ENCODE results near the gene KISS1.

- TF ChIP-seq, protein P1, sequence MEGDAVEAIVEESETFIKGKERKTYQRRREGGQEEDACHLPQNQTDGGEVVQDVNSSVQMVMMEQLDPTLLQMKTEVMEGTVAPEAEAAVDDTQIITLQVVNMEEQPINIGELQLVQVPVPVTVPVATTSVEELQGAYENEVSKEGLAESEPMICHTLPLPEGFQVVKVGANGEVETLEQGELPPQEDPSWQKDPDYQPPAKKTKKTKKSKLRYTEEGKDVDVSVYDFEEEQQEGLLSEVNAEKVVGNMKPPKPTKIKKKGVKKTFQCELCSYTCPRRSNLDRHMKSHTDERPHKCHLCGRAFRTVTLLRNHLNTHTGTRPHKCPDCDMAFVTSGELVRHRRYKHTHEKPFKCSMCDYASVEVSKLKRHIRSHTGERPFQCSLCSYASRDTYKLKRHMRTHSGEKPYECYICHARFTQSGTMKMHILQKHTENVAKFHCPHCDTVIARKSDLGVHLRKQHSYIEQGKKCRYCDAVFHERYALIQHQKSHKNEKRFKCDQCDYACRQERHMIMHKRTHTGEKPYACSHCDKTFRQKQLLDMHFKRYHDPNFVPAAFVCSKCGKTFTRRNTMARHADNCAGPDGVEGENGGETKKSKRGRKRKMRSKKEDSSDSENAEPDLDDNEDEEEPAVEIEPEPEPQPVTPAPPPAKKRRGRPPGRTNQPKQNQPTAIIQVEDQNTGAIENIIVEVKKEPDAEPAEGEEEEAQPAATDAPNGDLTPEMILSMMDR (conservative IDR thresholded peaks at IDR 0.05; ENCODE audit: low read depth, low read length) = no peak
- TF ChIP-seq POLR2A (IDR thresholded peaks at IDR 0.05; ENCODE audit: low read depth, low read length) (no peak), RAD21 (IDR thresholded peaks at IDR 0.05; ENCODE audit: low read length) (no peak), CHD1 (IDR thresholded peaks at IDR 0.05; ENCODE audit: low read depth, low read length) (no peak), RFX5 (IDR thresholded peaks at IDR 0.05; ENCODE audit: low read depth, low read length) (no peak), NFE2L2 (IDR thresholded peaks at IDR 0.05; ENCODE audit: low read depth, low read length) (no peak), USF2 (IDR thresholded peaks at IDR 0.05; ENCODE audit: low read depth, low read length) (no peak), SMC3 (IDR thresholded peaks at IDR 0.05; ENCODE audit: low read depth, low read length) (no peak), MAFK (IDR thresholded peaks at IDR 0.05; ENCODE audit: low read depth, low read length) (no peak), BHLHE40 (IDR thresholded peaks at IDR 0.05; ENCODE audit: low read depth, low read length) (no peak), CEBPB (IDR thresholded peaks at IDR 0.05; ENCODE audit: low read depth, low read length) (no peak), RCOR1 (IDR thresholded peaks at IDR 0.05; ENCODE audit: insufficient replicate concordance, low read length) (no peak)
- TF ChIP-seq, protein P2, sequence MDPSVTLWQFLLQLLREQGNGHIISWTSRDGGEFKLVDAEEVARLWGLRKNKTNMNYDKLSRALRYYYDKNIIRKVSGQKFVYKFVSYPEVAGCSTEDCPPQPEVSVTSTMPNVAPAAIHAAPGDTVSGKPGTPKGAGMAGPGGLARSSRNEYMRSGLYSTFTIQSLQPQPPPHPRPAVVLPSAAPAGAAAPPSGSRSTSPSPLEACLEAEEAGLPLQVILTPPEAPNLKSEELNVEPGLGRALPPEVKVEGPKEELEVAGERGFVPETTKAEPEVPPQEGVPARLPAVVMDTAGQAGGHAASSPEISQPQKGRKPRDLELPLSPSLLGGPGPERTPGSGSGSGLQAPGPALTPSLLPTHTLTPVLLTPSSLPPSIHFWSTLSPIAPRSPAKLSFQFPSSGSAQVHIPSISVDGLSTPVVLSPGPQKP (IDR thresholded peaks at IDR 0.05; ENCODE audit: borderline replicate concordance, low read depth, low read length) = no peak
Measured at GRCh38 chr1:204188959-204189639, 7.2 kb downstream of the KISS1 start.

Data from IMR-90 (cell line).